NCI-H446 treated with DMSO at 0.1 percent for 48 hours (cell line): ENCODE measurements around the gene MYO9B.

Experiments
- DNase-seq: peaks from one replicate; lab custom pipeline; 2025; lab: John Stamatoyannopoulos, UW

The MYO9B gene

GRCh38 chr19:17060802-17061201 lies 14.8 kb upstream of the MYO9B start:
- no peak for DNase-seq

DNA sequence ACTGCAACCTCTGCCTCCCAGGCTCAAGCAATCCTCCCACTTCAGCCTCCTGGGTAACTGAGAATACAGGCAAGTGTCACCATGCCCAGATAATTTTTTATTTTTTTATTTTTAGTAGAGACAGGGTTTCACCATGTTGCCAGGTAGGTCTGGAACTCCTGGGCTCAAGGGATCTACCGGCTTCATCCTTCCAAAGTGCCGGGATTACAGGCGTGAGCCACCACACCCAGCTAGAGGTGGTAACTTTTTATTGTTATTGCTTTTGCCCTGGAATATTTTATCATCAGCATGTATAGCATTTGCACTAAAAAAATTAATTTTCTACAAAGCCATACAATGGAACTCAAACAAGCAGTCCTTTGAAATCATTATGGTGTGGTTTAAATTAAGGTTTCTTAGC lies 14.4 kb upstream of the MYO9B start:
- DNase-seq = no peak

- DNase-seq = no peak
Measured at GRCh38 chr19:17061691-17062090, 13.9 kb upstream of the MYO9B start.

- DNase-seq = no peak
Measured at GRCh38 chr19:17063428-17063827, 12.1 kb upstream of the MYO9B start.

GRCh38 chr19:17069193-17069592 lies 6.4 kb upstream of the MYO9B start:
- DNase-seq = no peak

DNA sequence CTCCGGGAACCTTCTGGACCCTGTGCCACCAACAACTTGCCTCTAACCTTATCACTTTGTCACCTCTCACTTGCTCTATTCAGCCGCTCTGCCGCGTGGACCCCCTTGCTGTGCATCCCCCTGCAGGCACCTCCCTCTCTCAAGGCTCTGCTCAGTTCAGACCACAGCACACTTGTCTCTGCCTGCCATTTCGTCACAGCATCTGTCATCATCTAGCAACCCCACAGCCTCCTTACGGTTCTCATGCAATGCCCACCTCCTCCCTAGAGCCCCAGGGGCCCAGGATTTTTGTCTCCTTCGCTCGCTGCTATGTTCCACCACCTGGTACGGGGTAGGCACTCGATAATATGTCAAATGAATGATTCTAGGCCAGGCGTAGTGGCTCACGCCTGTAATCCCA lies 5.2 kb upstream of the MYO9B start:
- no peak for DNase-seq

DNA sequence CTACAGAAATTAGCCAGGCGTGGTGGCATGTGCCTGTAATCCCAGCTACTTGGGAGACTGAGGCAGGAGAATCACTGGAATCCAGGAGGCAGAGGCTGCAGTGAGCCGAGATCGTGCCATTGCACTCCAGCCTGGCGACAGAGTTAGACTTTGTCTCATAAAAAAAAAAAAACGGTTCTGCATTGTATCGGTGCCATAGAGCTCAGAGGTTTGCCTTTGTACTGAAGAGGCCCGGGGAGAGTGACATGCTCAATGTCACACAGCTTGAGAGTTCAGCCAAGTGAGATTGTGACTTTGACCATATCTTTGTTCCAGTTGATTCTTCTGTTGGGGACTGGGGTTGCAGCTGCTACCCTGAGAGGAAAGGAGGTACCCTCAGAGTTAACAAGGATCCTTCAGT lies 4.7 kb upstream of the MYO9B start:
- DNase-seq = no peak

DNA sequence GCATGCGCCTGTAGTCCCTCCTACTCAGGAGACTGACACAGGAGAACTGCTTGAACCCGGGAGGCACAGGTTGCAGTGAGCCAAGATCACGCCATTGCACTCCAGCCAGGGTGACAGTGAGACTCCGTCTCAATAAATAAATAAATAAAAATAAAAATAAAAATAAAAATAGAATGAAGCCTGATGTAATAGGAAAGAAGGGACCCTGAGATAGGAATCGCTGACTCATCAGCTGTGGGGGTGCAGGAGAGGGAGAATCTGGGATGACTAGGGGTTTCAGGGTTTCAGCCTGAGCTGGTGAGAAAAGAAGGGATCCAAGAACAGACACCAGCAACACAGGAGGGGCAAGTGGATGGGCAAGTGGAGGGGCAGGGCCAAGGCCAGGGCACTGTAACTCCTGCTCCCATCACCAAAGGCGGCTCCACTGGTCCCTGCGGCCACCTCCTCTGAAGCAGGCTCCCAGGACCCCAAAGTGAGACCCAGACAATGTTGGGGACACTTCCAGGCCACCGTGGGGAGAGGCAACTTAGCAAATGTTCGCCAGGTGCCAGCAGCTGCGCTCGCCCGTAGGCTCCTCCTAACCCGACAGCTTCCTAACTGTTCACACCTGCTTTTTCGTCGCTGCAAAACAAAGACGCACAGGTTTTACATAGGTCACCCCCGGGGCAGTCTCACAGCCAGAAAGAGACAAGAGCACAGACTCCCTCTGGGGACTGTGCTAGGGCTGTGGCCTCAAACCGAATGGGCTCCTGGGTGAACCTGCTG lies 1.5 kb upstream of the MYO9B start:
- DNase-seq = no peak

DNA sequence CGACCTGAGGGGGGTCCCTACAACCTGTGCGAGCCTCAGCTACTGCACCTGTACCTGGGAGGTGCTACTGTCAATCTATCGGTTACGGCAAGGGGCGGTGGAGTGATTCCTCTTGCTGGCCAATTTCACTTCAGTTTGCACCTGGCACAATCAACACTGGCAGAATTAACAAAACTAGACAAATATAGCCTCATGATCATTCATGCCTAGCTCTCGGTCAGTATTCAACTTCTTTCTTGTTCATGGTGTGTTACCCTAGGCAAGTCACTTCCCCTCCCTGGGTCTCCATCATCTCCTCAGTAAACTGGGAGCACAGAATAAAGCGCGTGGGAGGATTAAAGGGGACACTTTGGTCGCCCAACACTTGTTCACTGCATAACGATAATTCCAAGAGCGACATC lies 943 bp upstream of the MYO9B start:
- DNase-seq = no peak

- DNase-seq = no peak
Measured at GRCh38 chr19:17075864-17076542, 426 bp downstream of the MYO9B start.

- no peak for DNase-seq
Measured at GRCh38 chr19:17076543-17076991, 990 bp downstream of the MYO9B start.

- DNase-seq = no peak
Measured at GRCh38 chr19:17077447-17078028, 2.0 kb downstream of the MYO9B start.

DNA sequence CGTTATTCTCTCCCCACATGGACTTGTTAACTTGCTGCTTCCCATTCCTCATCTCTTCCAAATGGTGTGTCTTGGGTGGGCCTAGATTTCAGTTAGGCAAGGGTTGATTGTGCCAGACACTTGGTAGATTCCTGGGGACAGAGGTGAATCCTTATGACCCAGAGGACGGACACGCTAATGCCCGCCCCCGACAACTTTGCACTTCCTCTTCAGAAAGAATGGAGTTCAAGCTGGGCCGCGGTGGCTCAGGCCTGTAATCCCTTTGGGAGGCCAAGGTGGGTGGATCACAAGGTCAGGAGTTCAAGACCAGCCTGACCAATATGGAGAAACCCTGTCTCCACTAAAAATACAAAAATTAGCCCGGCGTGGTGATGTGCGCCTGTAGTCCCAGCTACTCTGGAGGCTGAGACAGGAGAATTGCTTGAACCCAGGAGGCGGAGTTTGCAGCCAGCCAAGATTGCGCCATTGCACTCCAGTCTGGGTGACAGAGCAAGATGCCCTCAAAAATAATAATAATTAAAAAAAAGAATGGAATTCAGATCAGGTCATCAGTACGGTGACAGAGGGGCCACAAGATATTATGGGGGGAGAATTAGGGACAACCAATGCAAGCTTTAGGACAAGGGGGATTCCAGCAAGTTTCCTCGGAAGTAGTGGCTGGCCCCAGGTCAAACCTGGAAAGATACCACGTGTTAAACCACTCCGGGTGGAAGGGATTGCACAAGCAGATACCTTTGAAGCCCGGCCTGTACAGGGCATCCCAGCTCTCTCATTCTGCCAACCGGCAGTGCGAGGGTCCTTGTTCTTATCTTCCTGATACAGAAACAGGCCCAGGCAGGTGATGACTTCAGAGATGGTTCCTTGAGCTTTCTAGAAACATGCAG lies 2.7 kb downstream of the MYO9B start:
- DNase-seq = no peak

GRCh38 chr19:17078920-17079709 lies 3.5 kb downstream of the MYO9B start:
- no peak for DNase-seq

GRCh38 chr19:17079710-17080439 lies 4.3 kb downstream of the MYO9B start:
- DNase-seq = no peak

DNA sequence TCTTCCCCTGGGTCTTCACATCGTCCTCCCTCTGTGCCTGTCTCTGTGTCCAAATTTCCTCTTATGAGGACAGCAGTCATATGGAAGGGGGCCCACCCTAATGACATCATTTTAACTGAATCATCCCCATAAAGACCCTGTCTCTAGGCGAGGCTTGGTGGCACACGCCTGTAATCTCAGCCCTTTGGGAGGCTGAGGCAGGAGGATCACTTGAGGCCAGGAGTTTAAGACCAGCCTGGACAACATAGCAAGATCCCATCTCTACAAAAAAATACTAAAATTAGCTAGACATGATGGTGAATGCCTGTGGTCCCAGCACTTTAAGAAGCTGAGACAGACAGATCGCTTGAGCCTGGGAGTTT lies 4.8 kb downstream of the MYO9B start:
- DNase-seq = no peak

DNA sequence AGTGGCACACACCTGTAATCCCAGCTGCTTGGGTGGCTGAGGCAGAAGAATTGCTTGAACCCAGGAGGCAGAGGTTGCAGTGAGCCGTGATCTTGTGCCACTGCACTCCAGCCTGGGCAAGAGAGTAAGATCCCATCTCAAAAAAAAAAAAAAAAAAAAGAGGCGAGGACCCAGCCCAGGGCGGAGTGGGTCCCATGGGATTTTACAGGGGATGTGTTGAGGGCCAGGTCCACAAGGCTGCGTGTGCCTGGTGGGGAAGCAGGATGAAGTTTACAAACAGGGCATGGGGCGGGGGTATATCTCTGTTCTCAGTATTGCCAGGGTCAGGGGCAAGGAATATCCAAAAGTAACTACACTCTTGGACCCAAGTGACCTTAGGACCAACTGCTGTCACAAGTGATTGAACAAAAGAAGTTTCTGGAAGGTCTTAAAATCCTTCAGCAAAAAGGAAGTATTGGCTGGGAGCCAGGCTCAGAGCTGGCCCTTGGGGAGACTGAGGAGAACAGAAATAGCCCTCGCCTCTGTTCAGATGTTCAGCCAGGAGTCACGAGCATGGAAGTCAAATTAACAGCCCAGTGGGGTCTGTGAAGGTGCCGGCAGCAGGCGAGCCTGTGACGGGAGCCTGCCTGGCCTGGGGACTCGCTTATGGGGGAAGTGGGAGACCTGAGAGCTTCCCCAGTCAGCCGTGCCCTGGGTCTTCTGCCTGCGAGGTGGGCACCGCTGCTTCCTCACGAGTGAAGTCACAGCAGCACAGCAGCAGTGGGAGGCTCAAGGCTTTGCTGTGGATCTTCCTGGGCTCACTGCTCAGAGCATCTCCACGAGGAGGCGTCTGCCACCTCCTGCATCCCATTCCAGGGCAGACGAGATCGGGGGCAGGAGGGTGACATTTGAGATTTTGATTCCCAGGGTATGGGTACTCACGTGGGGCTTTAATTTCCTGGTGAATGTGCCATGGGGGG lies 6.4 kb downstream of the MYO9B start:
- DNase-seq = no peak

- DNase-seq = no peak
Measured at GRCh38 chr19:17086120-17086519, 10.5 kb downstream of the MYO9B start.

DNA sequence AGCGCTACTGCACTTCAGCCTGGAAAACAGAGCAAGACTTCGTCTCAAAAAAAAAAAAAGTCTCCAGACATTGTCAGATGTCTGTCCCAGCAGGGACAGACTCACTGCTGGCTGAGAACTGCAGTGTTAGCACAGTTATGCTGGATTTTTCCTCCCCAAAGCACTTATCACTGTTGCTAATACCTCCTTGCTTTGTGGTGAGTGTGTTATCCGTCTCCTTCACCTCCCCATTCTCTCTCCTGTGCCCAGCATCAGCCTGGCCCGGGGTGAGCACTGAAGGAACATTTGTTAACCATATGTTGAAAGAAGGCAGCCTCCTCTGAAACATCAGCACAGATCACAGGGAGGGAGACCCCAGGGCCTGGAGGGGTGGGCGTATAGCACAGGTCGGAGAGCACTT lies 11.3 kb downstream of the MYO9B start:
- no peak for DNase-seq

GRCh38 chr19:17088552-17088951 lies 13.0 kb downstream of the MYO9B start:
- no peak for DNase-seq
